H9 (cell line): ENCODE data around the gene RIBC2. TPM values are rescaled to one million over a fixed set of nuclear protein-coding genes. Genes with fewer than 3 reads are reported as not detected.
"Not testable (repeated sequence)": the region's sequence is repeated elsewhere in the genome, so short reads cannot be mapped to it uniquely, and the experiment has no call there.

ENCODE experiments used
- DNase-seq: peaks from one replicate; pipeline ENCODE4 v3.0.0-alpha.2; 2017
- H2AFZ ChIP-seq: one replicate; pipeline ENCODE4 v1.6.1; 2013; ENCODE audit warnings: mild to moderate bottlenecking, low read length, control low read depth, moderate library complexity
- H2AK5ac ChIP-seq: 2 replicates; pipeline ENCODE4 v1.6.1; 2013; ENCODE audit warnings: low read length, control low read depth, mixed read lengths; ENCODE audit not compliant: insufficient read length
- H2BK120ac ChIP-seq: one replicate; pipeline ENCODE4 v1.6.1; 2013; ENCODE audit warnings: low read depth, mild to moderate bottlenecking, low read length, control low read depth, inconsistent platforms; ENCODE audit not compliant: poor library complexity, severe bottlenecking
- H2BK12ac ChIP-seq: 2 replicates; pipeline ENCODE4 v1.6.1; 2013; ENCODE audit warnings: low read length, control low read depth, mixed read lengths, low read depth; ENCODE audit not compliant: insufficient read length
- H2BK15ac ChIP-seq: 2 replicates; pipeline ENCODE4 v1.6.1; 2013; ENCODE audit warnings: low read depth, low read length, control low read depth
- H2BK20ac ChIP-seq: one replicate; pipeline ENCODE4 v1.6.1; 2013; ENCODE audit warnings: low read depth, mild to moderate bottlenecking, low read length, control low read depth, inconsistent platforms; ENCODE audit not compliant: poor library complexity, severe bottlenecking
- H2BK5ac ChIP-seq: 2 replicates; pipeline ENCODE4 v1.6.1; 2013; ENCODE audit warnings: low read length, control low read depth, mixed read lengths; ENCODE audit not compliant: insufficient read length
- H3K14ac ChIP-seq: 2 replicates; pipeline ENCODE4 v1.6.1; 2013; ENCODE audit warnings: low read length, control low read depth; ENCODE audit not compliant: insufficient read depth
- H3K18ac ChIP-seq: 2 replicates; pipeline ENCODE4 v1.6.1; 2013; ENCODE audit warnings: low read depth, mild to moderate bottlenecking, mixed read lengths, low read length, control low read depth; ENCODE audit not compliant: insufficient read length
- H3K23ac ChIP-seq: 2 replicates; pipeline ENCODE4 v1.6.1; 2013; ENCODE audit warnings: low read length, control low read depth, mixed read lengths, low read depth; ENCODE audit not compliant: insufficient read length
- H3K23me2 ChIP-seq: 2 replicates; pipeline ENCODE4 v1.6.1; 2013; ENCODE audit warnings: low read depth, mild to moderate bottlenecking, mixed read lengths, low read length, control low read depth; ENCODE audit not compliant: insufficient read length, poor library complexity, severe bottlenecking
- H3K27ac ChIP-seq: 2 replicates; pipeline ENCODE4 v1.5.1; 2013; ENCODE audit warnings: low read length, control low read depth, mixed read lengths, low read depth; ENCODE audit not compliant: insufficient read length
- H3K27me3 ChIP-seq: 2 replicates; pipeline ENCODE4 v1.6.1; 2013; ENCODE audit warnings: low read length, control low read depth, inconsistent platforms; ENCODE audit not compliant: insufficient read depth
- H3K4ac ChIP-seq: 2 replicates; pipeline ENCODE4 v1.6.1; 2013; ENCODE audit warnings: low read depth, mild to moderate bottlenecking, control low read depth, inconsistent platforms, low read length, moderate library complexity
- H3K4me1 ChIP-seq: 2 replicates; pipeline ENCODE4 v1.6.1; 2013; ENCODE audit warnings: low read length, control low read depth, inconsistent platforms; ENCODE audit not compliant: insufficient read depth
- H3K4me2 ChIP-seq: 2 replicates; pipeline ENCODE4 v1.6.1; 2013; ENCODE audit warnings: low read length, control low read depth, mixed read lengths; ENCODE audit not compliant: insufficient read length, insufficient read depth
- H3K56ac ChIP-seq: 2 replicates; pipeline ENCODE4 v1.6.1; 2013; ENCODE audit warnings: low read depth, mild to moderate bottlenecking, mixed read lengths, low read length, control low read depth; ENCODE audit not compliant: insufficient read length
- H3K79me1 ChIP-seq: 2 replicates; pipeline ENCODE4 v1.6.1; 2013; ENCODE audit warnings: low read depth, mild to moderate bottlenecking, moderate library complexity, low read length, control low read depth, inconsistent platforms; ENCODE audit not compliant: insufficient read depth, poor library complexity, severe bottlenecking
- H3K79me2 ChIP-seq: 2 replicates; pipeline ENCODE4 v1.6.1; 2013; ENCODE audit warnings: low read length, control low read depth, inconsistent platforms; ENCODE audit not compliant: insufficient read depth
- H3K9ac ChIP-seq: 2 replicates; pipeline ENCODE4 v1.6.1; 2013; ENCODE audit warnings: low read length, control low read depth, mixed read lengths; ENCODE audit not compliant: insufficient read length; ENCODE audit errors: extremely low read depth
- H3K9me3 ChIP-seq: one replicate; pipeline ENCODE4 v1.6.1; 2013; ENCODE audit warnings: low read depth, low read length, inconsistent platforms; ENCODE audit not compliant: control insufficient read depth
- H3T11ph ChIP-seq: one replicate; pipeline ENCODE4 v1.6.1; 2013; ENCODE audit warnings: mild to moderate bottlenecking, low read length, control low read depth, inconsistent platforms
- H4K20me1 ChIP-seq: one replicate; pipeline ENCODE4 v1.6.1; 2013; ENCODE audit not compliant: control insufficient read depth, insufficient read length, insufficient read depth
- H4K5ac ChIP-seq: 2 replicates; pipeline ENCODE4 v1.6.1; 2013; ENCODE audit warnings: low read depth, mild to moderate bottlenecking, mixed read lengths, low read length, control low read depth; ENCODE audit not compliant: insufficient read length
- H4K8ac ChIP-seq: replicated peaks from 2 replicates; pipeline ENCODE4 v1.6.1; 2013; ENCODE audit warnings: low read length, control low read depth, mixed read lengths, low read depth; ENCODE audit not compliant: insufficient read length
- H4K91ac ChIP-seq: 2 replicates; pipeline ENCODE4 v1.6.1; 2013; ENCODE audit warnings: low read depth, mild to moderate bottlenecking, moderate library complexity, mixed read lengths, low read length, control low read depth; ENCODE audit not compliant: insufficient read length
- H3K27ac Mint-ChIP-seq, 3 experiments: 2 replicates in 2 of 3; 3 replicates in 1 of 3; pipeline ENCODE4 v1.8.0; 2020 to 2021; ENCODE audit warnings: mixed read lengths in 3 of 3, mild to moderate bottlenecking in 1 of 3, moderate library complexity in 1 of 3
- H3K27me3 Mint-ChIP-seq: 2 replicates; pipeline ENCODE4 v1.8.0; 2021; ENCODE audit warnings: low read depth, mild to moderate bottlenecking, moderate library complexity, mixed read lengths
- H3K36me3 Mint-ChIP-seq, 3 experiments: 2 replicates in 2 of 3; 3 replicates in 1 of 3; pipeline ENCODE4 v1.8.0; 2020 to 2021; ENCODE audit warnings: low read depth in 3 of 3, mixed read lengths in 3 of 3; ENCODE audit not compliant: insufficient read depth in 1 of 3
- H3K4me1 Mint-ChIP-seq, 2 experiments: 2 replicates each; pipeline ENCODE4 v1.8.0; 2020; ENCODE audit warnings: mixed read lengths in 2 of 2
- H3K4me3 Mint-ChIP-seq, 2 experiments: 2 replicates in 1 of 2; 3 replicates in 1 of 2; pipeline ENCODE4 v1.8.0; 2020 to 2021; ENCODE audit warnings: mild to moderate bottlenecking in 2 of 2, mixed read lengths in 2 of 2, moderate library complexity in 1 of 2
- H3K9me3 Mint-ChIP-seq, 2 experiments: 2 replicates in 1 of 2; 3 replicates in 1 of 2; pipeline ENCODE4 v1.8.0; 2020; ENCODE audit warnings: mild to moderate bottlenecking in 2 of 2, mixed read lengths in 2 of 2, moderate library complexity in 1 of 2
- WGBS: extraction: QIAGEN DNeasy Blood & Tissue Kit; methylation state at CpG from one replicate; pipeline ENCODE4 v1.1.7; 2013; ENCODE audit warnings: missing lambda C conversion rate, low lambda C conversion rate, mixed read lengths; ENCODE audit not compliant: insufficient read length; ENCODE audit errors: extremely low coverage; 5-methylcytosine and 5-hydroxymethylcytosine counted together
- total RNA-seq: library from RNA; stranded (reverse); gene quantifications from 2 replicates; pipeline ENCODE4 v1.2.1, GENCODE V29; 2021
- TF ChIP-seq, protein P1 (sequence below): fragments of 200-600 bp; sonication (generic); conservative IDR thresholded peaks from 3 replicates; pipeline ENCODE4 v1.8.0; 2021; ENCODE audit warnings: antibody characterized with exemption, mild to moderate bottlenecking

RIBC2 gene
- total RNA-seq, 1 experiment from 2014 or later, result 4.1 TPM

DNA sequence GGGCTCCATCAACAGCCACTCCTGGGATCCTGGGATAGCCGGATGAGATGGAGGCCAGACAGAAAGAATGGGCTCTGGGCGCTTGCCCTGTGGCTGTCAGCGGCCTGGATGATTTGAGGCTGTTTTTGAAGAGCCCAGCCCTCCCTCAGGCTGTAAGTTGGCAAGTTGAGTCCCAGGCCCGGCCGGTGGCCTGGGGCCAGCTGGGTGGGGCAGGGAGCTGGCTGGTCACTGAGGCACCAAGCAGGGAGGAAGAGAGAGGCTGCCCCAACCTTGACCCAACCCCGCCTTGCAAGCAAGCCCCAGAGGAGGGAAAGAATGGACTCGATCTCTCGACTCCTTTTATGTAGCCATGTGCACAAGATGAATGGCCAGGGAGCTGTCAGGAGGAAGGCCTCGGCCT lies 34.9 kb downstream of the RIBC2 start:
- TF ChIP-seq, protein P1, sequence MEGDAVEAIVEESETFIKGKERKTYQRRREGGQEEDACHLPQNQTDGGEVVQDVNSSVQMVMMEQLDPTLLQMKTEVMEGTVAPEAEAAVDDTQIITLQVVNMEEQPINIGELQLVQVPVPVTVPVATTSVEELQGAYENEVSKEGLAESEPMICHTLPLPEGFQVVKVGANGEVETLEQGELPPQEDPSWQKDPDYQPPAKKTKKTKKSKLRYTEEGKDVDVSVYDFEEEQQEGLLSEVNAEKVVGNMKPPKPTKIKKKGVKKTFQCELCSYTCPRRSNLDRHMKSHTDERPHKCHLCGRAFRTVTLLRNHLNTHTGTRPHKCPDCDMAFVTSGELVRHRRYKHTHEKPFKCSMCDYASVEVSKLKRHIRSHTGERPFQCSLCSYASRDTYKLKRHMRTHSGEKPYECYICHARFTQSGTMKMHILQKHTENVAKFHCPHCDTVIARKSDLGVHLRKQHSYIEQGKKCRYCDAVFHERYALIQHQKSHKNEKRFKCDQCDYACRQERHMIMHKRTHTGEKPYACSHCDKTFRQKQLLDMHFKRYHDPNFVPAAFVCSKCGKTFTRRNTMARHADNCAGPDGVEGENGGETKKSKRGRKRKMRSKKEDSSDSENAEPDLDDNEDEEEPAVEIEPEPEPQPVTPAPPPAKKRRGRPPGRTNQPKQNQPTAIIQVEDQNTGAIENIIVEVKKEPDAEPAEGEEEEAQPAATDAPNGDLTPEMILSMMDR, result no peak
- Histone ChIP-seq H3K79me2 (no peaks in the 10 kb centered on the region), H3K9ac (no peak overlapping the region), H3K4me2 (no peak overlapping the region), H3K27me3 (no peaks in the 10 kb centered on the region), H2BK20ac (no peak overlapping the region), H4K91ac (no peak overlapping the region), H3K18ac (no peak overlapping the region), H3K14ac (no peak overlapping the region), H3K56ac (no peak overlapping the region), H2AK5ac (no peak overlapping the region), H3K23ac (no peak overlapping the region), H3K79me1 (no peaks in the 10 kb centered on the region), H3K4me1 (0 out of 2 replicates have a peak, but pooled peaks cover 2% of the 10 kb centered on the region), H3K23me2 (no peaks in the 10 kb centered on the region), H3T11ph (no peak overlapping the region), H2BK15ac (no peak overlapping the region), H3K9me3 (no peaks in the 10 kb centered on the region), H2BK5ac (no peak overlapping the region), H2BK12ac (no peak overlapping the region), H2BK120ac (no peak overlapping the region), H3K4ac (no peak overlapping the region), H3K27ac (no peak overlapping the region), H4K20me1 (peaks cover 3% of the 10 kb centered on the region), H2AFZ (no peak overlapping the region), H4K5ac (no peak overlapping the region), H4K8ac (no peak overlapping the region)
- Mint-ChIP-seq H3K27ac (no peak overlapping the region), H3K4me1 (no peaks in the 10 kb centered on the region), H3K36me3 (no peaks in the 10 kb centered on the region), H3K27me3 (peaks cover 8% of the 10 kb centered on the region), H3K4me3 (no peak overlapping the region), H3K9me3 (no peaks in the 10 kb centered on the region)
- DNase-seq, result no peak
- no CpG with 5 or more reads among the region's 9 CpGs for WGBS

DNA sequence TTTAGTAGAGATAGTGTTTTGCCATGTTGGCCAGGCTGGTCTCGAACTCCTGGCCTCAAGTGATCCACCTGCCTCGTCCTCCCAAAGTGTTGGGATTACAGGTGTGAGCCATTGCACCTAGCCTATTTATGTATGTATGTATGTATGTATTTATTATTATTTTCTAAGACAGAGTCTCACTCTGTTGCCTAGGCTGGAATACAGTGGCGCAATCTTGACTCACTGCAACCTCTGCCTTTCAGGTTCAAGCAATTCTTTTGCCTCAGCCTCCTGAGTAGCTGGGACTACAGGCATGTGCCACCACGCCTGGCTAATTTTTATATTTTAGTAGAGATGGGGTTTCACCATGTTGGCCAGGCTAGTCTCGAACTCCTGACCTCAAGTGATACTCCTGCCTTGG lies 35.9 kb downstream of the RIBC2 start:
- not testable (repeated sequence) for H4K5ac ChIP-seq, H3T11ph ChIP-seq, H3K9ac ChIP-seq, H4K8ac ChIP-seq, H3K4me1 Mint-ChIP-seq, H3K27me3 ChIP-seq, H3K79me1 ChIP-seq, H2AK5ac ChIP-seq, H3K23me2 ChIP-seq, H3K23ac ChIP-seq, H3K4ac ChIP-seq, H3K27ac ChIP-seq, H3K36me3 Mint-ChIP-seq, H3K27me3 Mint-ChIP-seq, DNase-seq, H2AFZ ChIP-seq, H4K20me1 ChIP-seq, H2BK15ac ChIP-seq, H3K18ac ChIP-seq, H3K79me2 ChIP-seq, H3K4me3 Mint-ChIP-seq, H2BK20ac ChIP-seq, H2BK120ac ChIP-seq, H3K9me3 Mint-ChIP-seq, H3K14ac ChIP-seq, H2BK12ac ChIP-seq, H3K9me3 ChIP-seq, H3K4me1 ChIP-seq, H4K91ac ChIP-seq, H3K4me2 ChIP-seq, H2BK5ac ChIP-seq, H3K56ac ChIP-seq, H3K27ac Mint-ChIP-seq
- no CpG with 5 or more reads among the region's 5 CpGs for WGBS
